ENCODE data around the gene CLIC1. TPM values are rescaled to one million over a fixed set of nuclear protein-coding genes. Genes with fewer than 3 reads are reported as not detected.

CLIC1 gene
- total and polyA plus RNA-seq, 2 donors (not counting 1 experiment from before 2014, with no cell fraction given): 216 to 290 TPM

DNA sequence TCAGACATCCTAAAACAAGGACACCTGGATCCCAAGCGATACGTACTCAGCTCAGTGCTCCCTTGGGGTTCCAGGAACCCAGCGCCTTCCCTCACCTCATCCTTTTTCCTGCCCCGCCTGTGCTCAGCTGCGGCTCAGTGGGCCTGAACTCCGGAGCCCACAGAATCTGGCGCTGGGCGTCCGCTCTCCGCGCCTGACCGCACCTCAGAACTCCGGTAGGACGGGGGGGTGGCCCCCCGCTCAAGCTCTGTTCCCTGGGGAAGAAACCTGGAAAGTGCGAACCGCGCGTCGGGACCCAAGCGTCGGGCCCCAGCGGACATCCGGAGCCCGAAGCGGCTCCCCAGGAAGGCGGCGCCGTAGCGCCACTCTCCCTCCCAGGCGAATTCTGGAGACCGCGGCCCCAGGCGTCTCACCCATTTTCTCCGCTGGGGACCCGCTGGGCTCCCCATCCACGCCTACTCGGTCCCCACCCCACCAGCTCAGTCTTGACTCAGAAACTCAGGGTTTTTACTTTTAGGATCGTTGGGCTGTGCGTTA, 55.1 kb downstream of the CLIC1 start:
- Mint-ChIP-seq H3K4me3 (peak overlapping the region; percentile 88), H3K27ac (peak overlapping the region; percentile 57), H3K4me1 (peaks cover 43% of the 10 kb centered on the region), H3K27me3 (no peaks in the 10 kb centered on the region), H3K9me3 (ENCODE audit: insufficient read depth) (no peaks in the 10 kb centered on the region)
- peak overlapping the region; percentile 44 to 69 (median 53) for H3K4me3 ChIP-seq (ENCODE audit: control extremely low read depth in 1 of 5, extremely low read depth in 1 of 5, insufficient read depth in 1 of 5, low read depth in 2 of 5, low read length in 4 of 5)
- peak overlapping the region; percentile 80 for H2AFZ ChIP-seq (ENCODE audit: insufficient read depth, low read depth, low read length, poor library complexity, severe bottlenecking)
- peak overlapping the region; percentile 77 for H3K9ac ChIP-seq (ENCODE audit: low read length)
- peak overlapping the region; percentile 99 for H3K4me2 ChIP-seq (replicated peaks; ENCODE audit: low read depth, low read length, poor library complexity, severe bottlenecking)
- peaks cover 19 to 38% of the 10 kb centered on the region in 2 donors for H3K4me1 ChIP-seq (ENCODE audit: control insufficient read depth in 2 of 2, insufficient read depth in 2 of 2, low read length in 2 of 2)
- 0% methylated on average over 37 of the region's 40 CpGs for WGBS (ENCODE audit: insufficient coverage)
- no peaks in the 10 kb centered on the region for H4K20me1 ChIP-seq (ENCODE audit: control insufficient read depth, insufficient read depth, low read length, poor library complexity, severe bottlenecking)
- peaks cover 0 to 7% of the 10 kb centered on the region in 2 experiments for H3K36me3 ChIP-seq (replicated peaks in 1 of 2; ENCODE audit: control extremely low read depth in 1 of 2, control insufficient read depth in 1 of 2, extremely low read depth in 1 of 2, insufficient read depth in 2 of 2, low read length in 1 of 2)
- peak overlapping the region in 1 of 2 donors; percentile 50 for H3K27ac ChIP-seq (ENCODE audit: low read length in 2 of 2)
- no peaks in the 10 kb centered on the region for H3K79me2 ChIP-seq (ENCODE audit: control insufficient read depth, insufficient read depth, low read length)
- TF ChIP-seq EZH2 (IDR thresholded peaks at IDR 0.05; ENCODE audit: borderline replicate concordance, insufficient read depth, low read depth, low read length, poor library complexity, severe bottlenecking): no peak
- TF ChIP-seq, protein P1, sequence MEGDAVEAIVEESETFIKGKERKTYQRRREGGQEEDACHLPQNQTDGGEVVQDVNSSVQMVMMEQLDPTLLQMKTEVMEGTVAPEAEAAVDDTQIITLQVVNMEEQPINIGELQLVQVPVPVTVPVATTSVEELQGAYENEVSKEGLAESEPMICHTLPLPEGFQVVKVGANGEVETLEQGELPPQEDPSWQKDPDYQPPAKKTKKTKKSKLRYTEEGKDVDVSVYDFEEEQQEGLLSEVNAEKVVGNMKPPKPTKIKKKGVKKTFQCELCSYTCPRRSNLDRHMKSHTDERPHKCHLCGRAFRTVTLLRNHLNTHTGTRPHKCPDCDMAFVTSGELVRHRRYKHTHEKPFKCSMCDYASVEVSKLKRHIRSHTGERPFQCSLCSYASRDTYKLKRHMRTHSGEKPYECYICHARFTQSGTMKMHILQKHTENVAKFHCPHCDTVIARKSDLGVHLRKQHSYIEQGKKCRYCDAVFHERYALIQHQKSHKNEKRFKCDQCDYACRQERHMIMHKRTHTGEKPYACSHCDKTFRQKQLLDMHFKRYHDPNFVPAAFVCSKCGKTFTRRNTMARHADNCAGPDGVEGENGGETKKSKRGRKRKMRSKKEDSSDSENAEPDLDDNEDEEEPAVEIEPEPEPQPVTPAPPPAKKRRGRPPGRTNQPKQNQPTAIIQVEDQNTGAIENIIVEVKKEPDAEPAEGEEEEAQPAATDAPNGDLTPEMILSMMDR (IDR thresholded peaks at IDR 0.05): no peak
- no peaks in the 10 kb centered on the region for H3K27me3 ChIP-seq (replicated peaks in 1 of 4; ENCODE audit: control extremely low read depth in 1 of 4, control insufficient read depth in 3 of 4, insufficient read depth in 4 of 4, low read length in 3 of 4)
- DNase-seq (peak; percentile 63), ATAC-seq (ENCODE audit: low read depth) (peak; percentile 48)
- intact Hi-C loops (cut with micrococcal nuclease): loop anchor here (1.0 to 2.0 kb wide), 4 partner anchors 22 to 272 kb away; partner anchors contain the start of gene ABHD16A
- ChIA-PET CTCF (interaction anchor here (0.6 to 2.3 kb wide), 18 partner anchors 10 to 498 kb away, joined by 3 to 57 read pairs (median 4); partner anchors contain the start of genes ABHD16A, HSPA1A, HSPA1L and LSM2), POLR2A (interaction anchor here (0.5 to 1.5 kb wide), 5 partner anchors 16 to 181 kb away, joined by 3 to 10 read pairs (median 3); partner anchors contain the start of genes ABHD16A and NEU1)
- H3K9me3 ChIP-seq (ENCODE audit: control extremely low read depth in 1 of 3, control insufficient read depth in 2 of 3, insufficient read depth in 1 of 3, low read length in 2 of 3): no peaks in the 10 kb centered on the region

Small RNA genes within 50 kb of the gene (small RNA-seq; reads per million reads assigned to genes)
- gene LY6G6D (ENCODE audit: insufficient read length, low read depth, low replicate concordance) (not detected), gene MIR4646 (ENCODE audit: insufficient read length, low read depth, low replicate concordance) (not detected), gene MSH5-SAPCD1 (ENCODE audit: insufficient read length, low read depth, low replicate concordance) (not detected), gene RF00019 (ENCODE audit: insufficient read length, low read depth, low replicate concordance) (not detected), gene RNU6-850P (ENCODE audit: insufficient read length, low read depth, low replicate concordance) (not detected), gene SAPCD1 (ENCODE audit: insufficient read length, low read depth, low replicate concordance) (not detected)

Other genes starting within 250 kb of the CLIC1 start
Only the 30 nearest of the 43 such genes appear.
- gene TNF, start 161.0 kb downstream of the CLIC1 start, total RNA-seq: 22.2 and 22.6 TPM in 2 replicates
- gene TNF, start 161.0 kb downstream of the CLIC1 start, polyA plus RNA-seq: 15.6 and 21.9 TPM in 2 replicates
- gene LTB, start 154.1 kb downstream of the CLIC1 start, total RNA-seq: 473 and 488 TPM in 2 replicates
- gene LTB, start 154.1 kb downstream of the CLIC1 start, polyA plus RNA-seq: 832 and 938 TPM in 2 replicates
- gene LST1, start 150.3 kb downstream of the CLIC1 start, total RNA-seq: 7.4 and 9.5 TPM in 2 replicates
- 29.4 and 30.5 TPM in 2 replicates for gene LST1, start 150.3 kb downstream of the CLIC1 start, polyA plus RNA-seq
- gene NCR3, start 143.5 kb downstream of the CLIC1 start, total RNA-seq: 24.7 and 28.5 TPM in 2 replicates
- gene NCR3, start 143.5 kb downstream of the CLIC1 start, polyA plus RNA-seq: 52.2 and 52.5 TPM in 2 replicates
- 1.3 and 1.5 TPM in 2 replicates for gene AIF1, start 121.3 kb downstream of the CLIC1 start, total RNA-seq
- 4.7 and 7.5 TPM in 2 replicates for gene AIF1, start 121.3 kb downstream of the CLIC1 start, polyA plus RNA-seq
- 265 and 278 TPM in 2 replicates for gene PRRC2A, start 115.8 kb downstream of the CLIC1 start, total RNA-seq
- 152 and 153 TPM in 2 replicates for gene PRRC2A, start 115.8 kb downstream of the CLIC1 start, polyA plus RNA-seq
- 345 and 348 TPM in 2 replicates for gene BAG6, start 83.9 kb downstream of the CLIC1 start, total RNA-seq
- 252 and 276 TPM in 2 replicates for gene BAG6, start 83.9 kb downstream of the CLIC1 start, polyA plus RNA-seq
- 2.6 and 3.6 TPM in 2 replicates for gene APOM, start 80.6 kb downstream of the CLIC1 start, total RNA-seq
- 11.6 and 11.9 TPM in 2 replicates for gene APOM, start 80.6 kb downstream of the CLIC1 start, polyA plus RNA-seq
- gene C6orf47, start 75.8 kb downstream of the CLIC1 start, total RNA-seq: 34.0 and 35.1 TPM in 2 replicates
- 5.8 and 7.6 TPM in 2 replicates for gene C6orf47, start 75.8 kb downstream of the CLIC1 start, polyA plus RNA-seq
- gene GPANK1, start 71.5 kb downstream of the CLIC1 start, total RNA-seq: 24.2 and 24.3 TPM in 2 replicates
- 18.3 and 22.6 TPM in 2 replicates for gene GPANK1, start 71.5 kb downstream of the CLIC1 start, polyA plus RNA-seq
- 141 and 146 TPM in 2 replicates for gene CSNK2B, start 70.5 kb downstream of the CLIC1 start, total RNA-seq
- 124 and 142 TPM in 2 replicates for gene CSNK2B, start 70.5 kb downstream of the CLIC1 start, polyA plus RNA-seq
- gene LY6G5B, start 66.6 kb downstream of the CLIC1 start, total RNA-seq: 42.3 and 44.2 TPM in 2 replicates
- 25.2 and 28.4 TPM in 2 replicates for gene LY6G5B, start 66.6 kb downstream of the CLIC1 start, polyA plus RNA-seq
- gene LY6G5C, start 55.5 kb downstream of the CLIC1 start, total RNA-seq: 0.76 and 2.1 TPM in 2 replicates
- 0.40 and 3.4 TPM in 2 replicates for gene LY6G5C, start 55.5 kb downstream of the CLIC1 start, polyA plus RNA-seq
- 78.3 and 90.3 TPM in 2 replicates for gene ABHD16A, start 33.2 kb downstream of the CLIC1 start, total RNA-seq
- 97.5 and 97.6 TPM in 2 replicates for gene ABHD16A, start 33.2 kb downstream of the CLIC1 start, polyA plus RNA-seq
- not detected in 2 replicates for gene LY6G6F, start 29.7 kb downstream of the CLIC1 start, total RNA-seq
- gene LY6G6F, start 29.7 kb downstream of the CLIC1 start, polyA plus RNA-seq: 0.32 TPM in 1 of 2 replicates, not detected in the other
- not detected in 2 replicates for gene LY6G6D, start 21.2 kb downstream of the CLIC1 start, total RNA-seq
- gene LY6G6D, start 21.2 kb downstream of the CLIC1 start, polyA plus RNA-seq: not detected in 2 replicates
- gene LY6G6C, start 14.8 kb downstream of the CLIC1 start, total RNA-seq: not detected in 2 replicates
- gene LY6G6C, start 14.8 kb downstream of the CLIC1 start, polyA plus RNA-seq: 0.13 and 0.30 TPM in 2 replicates
- gene MPIG6B, start 13.2 kb downstream of the CLIC1 start, total RNA-seq: 0.24 and 0.54 TPM in 2 replicates
- gene MPIG6B, start 13.2 kb downstream of the CLIC1 start, polyA plus RNA-seq: 1.6 and 4.8 TPM in 2 replicates
- gene DDAH2, start 7.2 kb downstream of the CLIC1 start, total RNA-seq: 51.1 and 59.2 TPM in 2 replicates
- gene DDAH2, start 7.2 kb downstream of the CLIC1 start, polyA plus RNA-seq: 64.7 and 87.2 TPM in 2 replicates
- 49.9 and 50.1 TPM in 2 replicates for gene MSH5, start 3.5 kb upstream of the CLIC1 start, total RNA-seq
- gene MSH5, start 3.5 kb upstream of the CLIC1 start, polyA plus RNA-seq: 51.6 and 64.7 TPM in 2 replicates
- 11.1 and 12.9 TPM in 2 replicates for gene SAPCD1, start 26.1 kb upstream of the CLIC1 start, total RNA-seq
- 12.9 and 21.5 TPM in 2 replicates for gene SAPCD1, start 26.1 kb upstream of the CLIC1 start, polyA plus RNA-seq
- gene VWA7, start 40.8 kb upstream of the CLIC1 start, total RNA-seq: 5.2 and 5.6 TPM in 2 replicates
- 3.2 and 6.0 TPM in 2 replicates for gene VWA7, start 40.8 kb upstream of the CLIC1 start, polyA plus RNA-seq
- 47.4 and 52.3 TPM in 2 replicates for gene VARS1, start 59.2 kb upstream of the CLIC1 start, total RNA-seq
- 54.8 and 66.8 TPM in 2 replicates for gene VARS1, start 59.2 kb upstream of the CLIC1 start, polyA plus RNA-seq
- 45.3 and 52.4 TPM in 2 replicates for gene LSM2, start 70.4 kb upstream of the CLIC1 start, total RNA-seq
- gene LSM2, start 70.4 kb upstream of the CLIC1 start, polyA plus RNA-seq: 37.7 and 57.4 TPM in 2 replicates
- 2.0 and 2.4 TPM in 2 replicates for gene HSPA1L, start 78.8 kb upstream of the CLIC1 start, total RNA-seq
- 0.49 and 0.81 TPM in 2 replicates for gene HSPA1L, start 78.8 kb upstream of the CLIC1 start, polyA plus RNA-seq
- 58.8 and 61.2 TPM in 2 replicates for gene HSPA1A, start 79.0 kb upstream of the CLIC1 start, total RNA-seq
- 63.3 and 129 TPM in 2 replicates for gene HSPA1A, start 79.0 kb upstream of the CLIC1 start, polyA plus RNA-seq
- 79.2 and 89.9 TPM in 2 replicates for gene HSPA1B, start 91.2 kb upstream of the CLIC1 start, total RNA-seq
- 86.8 and 145 TPM in 2 replicates for gene HSPA1B, start 91.2 kb upstream of the CLIC1 start, polyA plus RNA-seq
- gene NEU1, start 126.3 kb upstream of the CLIC1 start, total RNA-seq: 25.3 and 26.0 TPM in 2 replicates
- gene NEU1, start 126.3 kb upstream of the CLIC1 start, polyA plus RNA-seq: 35.1 and 47.2 TPM in 2 replicates
- gene SLC44A4, start 142.5 kb upstream of the CLIC1 start, total RNA-seq: not detected in 2 replicates
- not detected in 2 replicates for gene SLC44A4, start 142.5 kb upstream of the CLIC1 start, polyA plus RNA-seq
- gene EHMT2, start 161.2 kb upstream of the CLIC1 start, total RNA-seq: 86.1 and 87.4 TPM in 2 replicates
- 96.4 and 108 TPM in 2 replicates for gene EHMT2, start 161.2 kb upstream of the CLIC1 start, polyA plus RNA-seq